Stimulated activated CD4-positive, alpha-beta T cell treated with anti-CD3 and anti-CD28 coated beads, Interleukin-4, amount 100 ng/mL, for 4 hours (primary cell): ENCODE data around the gene C9orf153.

Experiments used
- DNase-seq, 2 experiments: peaks; one replicate each; pipeline ENCODE4 v3.0.0-alpha.2; 2020

C9orf153 gene

GRCh38 chr9:86185872-86186271 is 73.6 kb downstream of the C9orf153 start:
- DNase-seq = no peak

GRCh38 chr9:86184138-86184524 is 75.3 kb downstream of the C9orf153 start:
- no peak for DNase-seq

GRCh38 chr9:86183229-86184137 is 76.0 kb downstream of the C9orf153 start:
- DNase-seq = no peak

DNA sequence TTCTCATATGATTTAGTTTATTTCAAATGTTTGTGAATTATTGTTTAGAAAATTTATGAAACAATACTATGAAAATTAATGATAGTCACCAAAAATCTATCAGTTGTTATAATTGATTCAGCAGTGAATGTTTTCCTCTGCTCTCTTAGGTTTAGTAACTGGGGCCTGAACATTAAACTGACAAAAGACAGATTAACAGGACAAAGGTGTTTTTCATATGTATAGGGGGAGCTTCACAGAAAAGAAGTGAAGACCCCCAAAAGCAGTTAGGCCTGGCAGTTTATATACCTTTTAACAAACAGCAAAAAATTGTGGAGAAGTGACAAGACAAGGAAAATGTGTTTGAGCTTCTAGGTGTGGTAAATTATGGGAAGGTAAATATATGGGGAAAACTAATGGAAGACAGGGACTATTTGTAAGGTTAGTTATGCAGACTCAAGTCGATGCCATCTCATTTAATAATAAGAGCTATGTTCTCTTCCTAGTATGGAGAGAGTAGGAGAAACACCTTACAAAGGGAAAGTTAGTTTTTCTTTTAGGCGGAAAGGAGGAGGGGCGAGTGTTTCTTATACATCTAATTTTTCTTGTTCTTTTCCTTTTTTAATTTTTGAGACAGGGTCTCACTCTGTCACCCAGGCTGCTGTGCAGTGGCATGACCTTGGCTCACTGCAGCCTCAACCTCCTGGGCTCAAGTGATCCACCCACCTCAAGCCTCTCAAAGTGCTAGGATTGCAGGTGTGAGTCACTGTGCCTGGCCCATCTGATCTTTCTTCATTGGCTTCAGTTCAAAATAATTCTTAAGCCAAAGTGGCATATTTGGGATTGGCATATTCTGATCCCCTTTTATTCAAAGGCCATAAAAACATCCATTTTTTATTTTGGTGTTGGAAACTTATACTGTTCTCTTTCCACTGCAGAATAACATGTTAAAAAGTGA is 77.8 kb downstream of the C9orf153 start:
- DNase-seq = no peak

DNA sequence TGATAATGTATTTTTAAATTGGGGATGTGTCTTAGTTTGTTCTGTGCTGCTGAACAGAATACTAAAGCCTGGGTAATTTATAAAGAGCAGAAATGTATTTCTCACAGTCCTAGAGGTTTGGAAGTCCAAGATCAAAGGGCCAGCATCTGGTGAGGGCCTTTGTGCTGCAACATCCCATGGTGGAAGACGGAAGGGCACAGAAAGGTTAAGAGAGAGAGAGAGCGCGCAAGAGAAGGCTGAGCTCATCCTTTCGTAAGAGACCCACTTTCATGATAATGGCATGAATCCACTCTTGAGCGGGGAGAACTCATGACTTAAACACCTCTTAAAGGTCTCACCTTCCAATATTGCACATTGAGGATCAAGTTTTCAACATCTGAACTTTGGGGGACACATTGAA is 81.0 kb downstream of the C9orf153 start:
- no peak for DNase-seq

DNA sequence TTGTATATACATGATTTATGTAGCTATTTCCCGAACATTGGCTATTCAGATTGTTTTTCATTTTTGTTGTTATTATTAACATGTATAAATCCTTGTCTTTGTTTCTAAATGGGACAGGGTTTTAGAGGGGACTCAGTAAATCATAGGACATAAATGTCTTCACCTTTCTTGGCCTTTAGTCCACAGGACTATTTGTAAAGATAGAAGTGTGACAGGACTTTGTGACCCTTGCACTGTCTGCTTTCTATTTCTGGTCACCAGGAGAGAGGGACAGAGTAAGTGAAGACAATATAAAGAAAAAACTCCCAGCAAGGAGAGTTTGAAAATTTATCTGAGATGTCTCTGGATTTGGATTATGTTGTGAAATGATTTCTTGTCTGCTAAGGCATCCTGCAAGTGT is 81.5 kb downstream of the C9orf153 start:
- DNase-seq = no peak

GRCh38 chr9:86176468-86176867 is 83.0 kb downstream of the C9orf153 start:
- no peak for DNase-seq

DNA sequence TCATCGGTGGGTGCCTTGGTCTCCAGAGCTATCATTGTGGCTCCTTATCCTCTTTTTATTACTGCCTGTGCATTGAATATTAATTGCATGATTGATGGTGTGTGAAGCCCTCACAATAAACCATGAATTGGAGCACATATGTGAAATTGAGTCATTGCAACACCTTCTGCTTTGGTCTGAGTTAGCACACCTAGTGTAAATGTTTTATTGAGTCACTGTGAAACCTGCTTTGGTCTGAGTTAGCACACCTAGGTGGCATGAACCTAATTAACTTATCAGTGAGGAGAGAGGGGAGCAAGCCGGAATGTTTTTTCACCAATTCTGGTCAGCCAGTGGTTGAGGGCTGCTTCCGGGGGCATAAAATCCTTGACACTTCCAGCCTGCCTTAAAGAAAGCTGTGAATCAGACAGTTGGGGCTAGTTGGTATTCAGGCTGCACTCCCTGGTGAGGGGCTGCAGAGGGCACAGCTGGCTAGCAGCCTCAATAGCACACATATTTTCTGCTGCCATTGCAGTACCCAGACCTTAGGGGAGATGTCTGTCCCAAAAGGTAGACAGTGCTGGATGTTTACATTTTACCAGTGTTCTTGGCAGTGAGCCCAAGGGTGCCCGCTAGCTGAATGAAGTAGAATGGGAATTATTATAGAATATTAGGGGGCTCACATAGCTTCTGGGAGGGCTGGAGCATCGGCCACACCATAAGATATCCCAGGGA is 83.6 kb downstream of the C9orf153 start:
- no peak for DNase-seq

DNA sequence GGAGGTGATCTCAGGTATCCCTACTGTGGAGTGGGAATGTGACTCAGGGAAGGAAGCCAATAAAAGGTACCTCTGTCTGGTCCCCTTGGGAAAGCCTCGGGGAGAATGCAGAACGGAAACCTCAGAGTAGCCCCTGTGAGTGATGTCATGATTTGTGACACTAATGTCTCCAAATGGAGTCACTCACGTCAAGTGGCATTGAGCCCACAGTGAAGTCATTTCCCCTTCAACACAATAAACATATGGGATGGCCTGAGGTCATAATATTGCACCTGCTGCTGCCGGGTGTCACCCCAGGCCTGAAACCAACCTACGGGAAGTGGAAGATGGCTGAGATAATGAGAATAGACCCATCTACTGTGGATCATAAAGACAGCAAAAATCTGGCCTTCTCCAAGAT is 84.2 kb downstream of the C9orf153 start:
- DNase-seq = no peak
